ENCODE measurements around the gene C1QTNF1. TPM values are rescaled to one million over a fixed set of nuclear protein-coding genes. Genes with fewer than 3 reads are reported as not detected.
A peak's percentile ranks its signal among the peaks of the same experiment; 100 is the strongest.

C1QTNF1 gene
- total RNA-seq, 2 experiments from 2014 or later, result not detected

GRCh38 chr17:79075446-79075750 is 51.4 kb downstream of the C1QTNF1 start:
- Mint-ChIP-seq H3K27ac (peak overlapping the region; percentile 79), H3K9me3 (no peaks in the 10 kb centered on the region), H3K27me3 (no peaks in the 10 kb centered on the region), H3K4me1 (ENCODE audit: low read depth) (peaks cover 20% of the 10 kb centered on the region), H3K4me3 (peak overlapping the region; percentile 83), H3K36me3 (ENCODE audit: low read depth) (peaks cover 19% of the 10 kb centered on the region)
- no peaks in the 10 kb centered on the region for H3K9me3 ChIP-seq (ENCODE audit: control insufficient read depth in 1 of 2, insufficient read depth in 1 of 2, low read length in 2 of 2)
- intact Hi-C loops (cut with DNase I, micrococcal nuclease), result loop anchor here in 1 of 2 experiments (10.0 kb wide), 1 partner anchor 919 kb away; no protein-coding TSS in a partner anchor
- ATAC-seq (ENCODE audit: poor library complexity) (peak; percentile 36), DNase-seq (peak in 4 of 14 experiments; percentile 17 to 50 (median 28))
- H3K27me3 ChIP-seq (ENCODE audit: control insufficient read depth in 1 of 2, insufficient read depth in 2 of 2, low read length in 2 of 2), result no peaks in the 10 kb centered on the region
- no peak for TF ChIP-seq CTCF (IDR thresholded peaks at IDR 0.05)
- peaks cover 28% of the 10 kb centered on the region for H3K4me1 ChIP-seq (ENCODE audit: insufficient read depth, low read length)
- H3K27ac ChIP-seq (ENCODE audit: low read depth in 1 of 2, low read length in 2 of 2), result peak overlapping the region; percentile 26 to 56
- ChIA-PET POLR2A (no interaction called here), CTCF (no interaction called here)
- H3K4me3 ChIP-seq (ENCODE audit: low read length), result peak overlapping the region; percentile 61
- peaks cover 26% of the 10 kb centered on the region for H3K36me3 ChIP-seq (ENCODE audit: insufficient read depth, low read length)

- H3K27ac ChIP-seq (ENCODE audit: low read depth in 1 of 2, low read length in 2 of 2), result no peak overlapping the region
- Mint-ChIP-seq H3K36me3 (ENCODE audit: low read depth) (peaks cover 24% of the 10 kb centered on the region), H3K4me1 (ENCODE audit: low read depth) (peaks cover 20% of the 10 kb centered on the region), H3K4me3 (peak overlapping the region; percentile 83), H3K27ac (peak overlapping the region; percentile 79), H3K27me3 (no peaks in the 10 kb centered on the region), H3K9me3 (no peaks in the 10 kb centered on the region)
- H3K4me3 ChIP-seq (ENCODE audit: low read length), result peak overlapping the region; percentile 61
- peaks cover 28% of the 10 kb centered on the region for H3K4me1 ChIP-seq (ENCODE audit: insufficient read depth, low read length)
- ChIA-PET CTCF (no interaction called here), POLR2A (no interaction called here)
- intact Hi-C loops (cut with DNase I, micrococcal nuclease), result loop anchor here in 1 of 2 experiments (2.0 to 10.0 kb wide), 2 partner anchors 63 to 919 kb away; no protein-coding TSS in a partner anchor
- peak in 1 of 14 experiments; percentile 12 for DNase-seq
- no peaks in the 10 kb centered on the region for H3K27me3 ChIP-seq (ENCODE audit: control insufficient read depth in 1 of 2, insufficient read depth in 2 of 2, low read length in 2 of 2)
- no peak for ATAC-seq (ENCODE audit: poor library complexity)
- H3K36me3 ChIP-seq (ENCODE audit: insufficient read depth, low read length), result peaks cover 32% of the 10 kb centered on the region
- H3K9me3 ChIP-seq (ENCODE audit: control insufficient read depth in 1 of 2, insufficient read depth in 1 of 2, low read length in 2 of 2), result no peaks in the 10 kb centered on the region
- TF ChIP-seq CTCF (IDR thresholded peaks at IDR 0.05), result no peak
These were observed 52.0 kb downstream of the C1QTNF1 start for GRCh38 chr17:79075861-79076406.

GRCh38 chr17:79077587-79077986 is 53.6 kb downstream of the C1QTNF1 start:
- CTCF ChIA-PET, result interaction anchor here (0.9 kb wide), 1 partner anchor 10 kb away, joined by 3 read pairs; no protein-coding TSS in a partner anchor
- H3K27ac Mint-ChIP-seq, result no peak overlapping the region
- Histone ChIP-seq H3K27me3 (ENCODE audit: control insufficient read depth in 1 of 2, insufficient read depth in 2 of 2, low read length in 2 of 2) (no peaks in the 10 kb centered on the region), H3K27ac (ENCODE audit: low read depth in 1 of 2, low read length in 2 of 2) (no peak overlapping the region), H3K36me3 (ENCODE audit: insufficient read depth, low read length) (peaks cover 37% of the 10 kb centered on the region), H3K4me1 (ENCODE audit: insufficient read depth, low read length) (peaks cover 28% of the 10 kb centered on the region), H3K9me3 (ENCODE audit: control insufficient read depth in 1 of 2, insufficient read depth in 1 of 2, low read length in 2 of 2) (no peaks in the 10 kb centered on the region), H3K4me3 (ENCODE audit: low read length) (no peak overlapping the region)
- peaks cover 20% of the 10 kb centered on the region for H3K4me1 Mint-ChIP-seq (ENCODE audit: low read depth)
- intact Hi-C loops (cut with DNase I, micrococcal nuclease), result loop anchor here in 1 of 2 experiments (2.0 to 10.0 kb wide), 2 partner anchors 65 to 917 kb away; no protein-coding TSS in a partner anchor
- no peak for TF ChIP-seq CTCF (IDR thresholded peaks at IDR 0.05)
- ATAC-seq (ENCODE audit: poor library complexity) (no peak), DNase-seq (peak in 1 of 14 experiments; percentile 18)
- no peaks in the 10 kb centered on the region for H3K27me3 Mint-ChIP-seq
- peaks cover 32% of the 10 kb centered on the region for H3K36me3 Mint-ChIP-seq (ENCODE audit: low read depth)
- no peak overlapping the region for H3K4me3 Mint-ChIP-seq
- POLR2A ChIA-PET, result no interaction called here
- H3K9me3 Mint-ChIP-seq, result no peaks in the 10 kb centered on the region

Measured in CD4-positive, alpha-beta T cell (primary cell).